ENCODE results near the gene SLC2A4RG. TPM values are rescaled to one million over a fixed set of nuclear protein-coding genes. Genes with fewer than 3 reads are reported as not detected.
A peak's percentile ranks its signal among the peaks of the same experiment; 100 is the strongest.

Gene SLC2A4RG
- total and polyA plus RNA-seq, 8 donors, result 25.8 to 67.1 (median 33.4) TPM

GRCh38 chr20:63767456-63767855 is 27.9 kb downstream of the SLC2A4RG start:
- no peak for TF ChIP-seq CTCF (IDR thresholded peaks at IDR 0.05)
- H3K4me3 ChIP-seq, result no peak overlapping the region
- H3K27me3 ChIP-seq, result no peaks in the 10 kb centered on the region
- H3K36me3 ChIP-seq, result no peaks in the 10 kb centered on the region
- H3K27ac ChIP-seq, result no peak overlapping the region
- no peaks in the 10 kb centered on the region for H3K9me3 ChIP-seq
- no peak for ATAC-seq
- no peaks in the 10 kb centered on the region for H3K4me1 ChIP-seq
- peak in 1 of 6 donors; percentile 60 for DNase-seq
- no peak for FAIRE-seq
- intact Hi-C loops (cut with DNase I), result no loop called here
- 85 to 87% methylated on average over 17 to 18 of the region's 18 CpGs for WGBS, 2 donors

GRCh38 chr20:63767886-63768285 is 28.3 kb downstream of the SLC2A4RG start:
- Histone ChIP-seq H3K27ac (no peak overlapping the region), H3K9me3 (no peaks in the 10 kb centered on the region), H3K4me3 (no peak overlapping the region), H3K27me3 (no peaks in the 10 kb centered on the region), H3K4me1 (no peaks in the 10 kb centered on the region), H3K36me3 (no peaks in the 10 kb centered on the region)
- WGBS, 2 donors, result 83 to 93% methylated on average over 7 of the region's 7 CpGs
- no peak for DNase-seq
- no peak for TF ChIP-seq CTCF (IDR thresholded peaks at IDR 0.05)
- ATAC-seq, result no peak
- FAIRE-seq, result no peak
- intact Hi-C loops (cut with DNase I), result no loop called here

DNA sequence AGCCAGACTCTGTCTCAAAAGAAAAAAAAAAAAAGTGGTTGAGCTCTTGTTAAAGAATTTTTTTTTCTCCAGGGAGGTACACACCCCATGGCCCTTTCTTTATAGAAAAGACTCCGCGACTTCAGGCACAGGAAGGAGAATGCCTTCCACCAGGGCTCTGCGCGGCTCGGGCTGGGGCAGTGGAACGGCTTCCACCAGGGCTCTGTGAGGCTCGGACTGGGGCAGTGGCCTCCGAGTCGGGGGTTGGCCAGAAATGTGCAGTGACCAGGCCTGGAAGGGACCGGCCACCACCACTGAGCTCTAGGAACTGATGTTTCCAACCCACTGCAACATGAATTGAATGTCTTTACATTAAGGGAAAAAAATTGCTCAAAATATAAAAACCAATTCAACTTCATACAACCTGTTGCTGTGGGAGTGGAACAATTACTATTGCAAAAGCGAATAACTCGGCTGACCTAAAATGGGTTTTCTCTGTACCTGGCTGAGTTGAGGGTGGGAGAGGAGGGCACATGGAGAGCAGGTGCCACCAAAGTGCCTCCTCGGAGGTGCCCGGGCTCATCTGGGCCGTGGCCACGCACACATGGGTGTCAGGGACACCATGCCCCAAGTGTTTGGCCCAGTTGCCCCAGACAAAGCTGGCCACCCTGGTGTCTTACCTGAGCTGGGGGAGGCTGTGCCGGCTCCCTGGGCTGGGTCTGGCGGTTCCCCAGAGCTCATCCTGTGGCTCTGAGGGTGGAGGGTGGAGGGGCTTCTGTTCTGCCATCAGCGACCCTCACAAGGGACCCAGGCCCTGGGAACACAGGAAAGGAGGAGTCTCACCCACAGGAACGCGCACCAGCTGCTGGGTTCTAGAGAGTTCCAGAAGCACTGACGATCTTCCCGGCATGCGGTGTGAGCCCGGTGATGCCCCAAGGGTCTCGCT is 29.3 kb downstream of the SLC2A4RG start:
- no peaks in the 10 kb centered on the region for H3K4me1 ChIP-seq
- no peak overlapping the region for H3K27ac ChIP-seq
- no peak for ATAC-seq
- intact Hi-C loops (cut with DNase I), result no loop called here
- WGBS, 2 donors, result 89 to 92% methylated on average over 26 of the region's 26 CpGs
- H3K27me3 ChIP-seq, result no peaks in the 10 kb centered on the region
- H3K4me3 ChIP-seq, result no peak overlapping the region
- FAIRE-seq, result no peak
- peak in 1 of 6 donors; percentile 45 for DNase-seq
- no peak for TF ChIP-seq CTCF (IDR thresholded peaks at IDR 0.05)
- no peaks in the 10 kb centered on the region for H3K9me3 ChIP-seq
- H3K36me3 ChIP-seq, result no peaks in the 10 kb centered on the region

GRCh38 chr20:63769891-63770474 is 30.4 kb downstream of the SLC2A4RG start:
- no peak for TF ChIP-seq CTCF (IDR thresholded peaks at IDR 0.05)
- DNase-seq (peak in 1 of 6 donors; percentile 37), FAIRE-seq (no peak), ATAC-seq (no peak)
- H3K36me3 ChIP-seq, result no peaks in the 10 kb centered on the region
- intact Hi-C loops (cut with DNase I), result no loop called here
- H3K9me3 ChIP-seq, result no peaks in the 10 kb centered on the region
- no peaks in the 10 kb centered on the region for H3K27me3 ChIP-seq
- H3K4me1 ChIP-seq, result peaks cover 0 to 2% (median 0%) of the 10 kb centered on the region in 3 donors
- no peak overlapping the region for H3K27ac ChIP-seq
- 90 to 91% methylated on average over 31 of the region's 31 CpGs for WGBS, 2 donors
- no peak overlapping the region for H3K4me3 ChIP-seq

Data from pancreas (tissue), 10 donors.